GM21576 (cell line): ENCODE data around the gene KLHL24.
A peak's percentile ranks its signal among the peaks of the same experiment; 100 is the strongest.
"Not testable (repeated sequence)": the region's sequence is repeated elsewhere in the genome, so short reads cannot be mapped to it uniquely, and the experiment has no call there.

ENCODE experiments used
- ATAC-seq: cut with Tn5 transposase; IDR thresholded peaks from one replicate; pipeline ENCODE4 v1.9.1; 2021; ENCODE audit warnings: mild to moderate bottlenecking, moderate library complexity; ENCODE audit not compliant: unreplicated experiment

Gene KLHL24

GRCh38 chr3:183635431-183636220 lies at the start of gene KLHL24:
Gene KLHL24 (plus strand): TSS chr3:183635623. CDS start chr3:183650357, 14,734 bp downstream.
- ATAC-seq: peak; percentile 86

- ATAC-seq: no peak
Measured at GRCh38 chr3:183586477-183586876, 48.9 kb upstream of the KLHL24 start.

GRCh38 chr3:183587336-183587735 lies 48.1 kb upstream of the KLHL24 start:
- ATAC-seq: no peak

- ATAC-seq: no peak
Measured at GRCh38 chr3:183590442-183590841, 45.0 kb upstream of the KLHL24 start.

- peak; percentile 94 for ATAC-seq
Measured at GRCh38 chr3:183591881-183592521, 43.4 kb upstream of the KLHL24 start.

GRCh38 chr3:183592821-183593220 lies 42.6 kb upstream of the KLHL24 start:
- ATAC-seq: no peak

GRCh38 chr3:183594636-183595035 lies 40.8 kb upstream of the KLHL24 start:
- no peak for ATAC-seq

- ATAC-seq: no peak
Measured at GRCh38 chr3:183597959-183598358, 37.5 kb upstream of the KLHL24 start.

- not testable (repeated sequence) for ATAC-seq
Measured at GRCh38 chr3:183611326-183611725, 24.1 kb upstream of the KLHL24 start.

GRCh38 chr3:183613366-183614285 lies 21.8 kb upstream of the KLHL24 start:
- ATAC-seq: no peak

GRCh38 chr3:183618542-183618941 lies 16.9 kb upstream of the KLHL24 start:
- no peak for ATAC-seq

GRCh38 chr3:183619010-183619409 lies 16.4 kb upstream of the KLHL24 start:
- ATAC-seq: no peak

- ATAC-seq: no peak
Measured at GRCh38 chr3:183619624-183620251, 15.7 kb upstream of the KLHL24 start.

- no peak for ATAC-seq
Measured at GRCh38 chr3:183620252-183620628, 15.2 kb upstream of the KLHL24 start.

- ATAC-seq: not testable (repeated sequence)
Measured at GRCh38 chr3:183622473-183622872, 12.9 kb upstream of the KLHL24 start.

- ATAC-seq: no peak
Measured at GRCh38 chr3:183626877-183627594, 8.4 kb upstream of the KLHL24 start.

- no peak for ATAC-seq
Measured at GRCh38 chr3:183629546-183630301, 5.7 kb upstream of the KLHL24 start.

- ATAC-seq: no peak
Measured at GRCh38 chr3:183631715-183632114, 3.7 kb upstream of the KLHL24 start.

GRCh38 chr3:183632725-183633124 lies 2.7 kb upstream of the KLHL24 start:
- not testable (repeated sequence) for ATAC-seq
